Hematopoietic multipotent progenitor cell treated with erythropoietin and hydrocortisone succinate and interleukin-3 and kit ligand, for 6 days (in vitro differentiated cells): ENCODE measurements around the gene CRAT.

Experiments used
- DNase-seq: peaks from one replicate; pipeline ENCODE4 v3.0.0-alpha.2; 2015

Gene CRAT

GRCh38 chr9:129058965-129059795 is 51.4 kb downstream of the CRAT start:
- no peak for DNase-seq

GRCh38 chr9:129054163-129054851 is 56.3 kb downstream of the CRAT start:
- DNase-seq = no peak

- no peak for DNase-seq
Observed at GRCh38 chr9:129053020-129053419, 57.6 kb downstream of the CRAT start.

- DNase-seq = no peak
Observed at GRCh38 chr9:129052592-129052991, 58.0 kb downstream of the CRAT start.
